ENCODE measurements around the gene PHACTR1. TPM values are rescaled to one million over a fixed set of nuclear protein-coding genes. Genes with fewer than 3 reads are reported as not detected.

PHACTR1 gene
- total RNA-seq, 2 donors from 2014 or later, result 0.14 to 1.6 TPM

GRCh38 chr6:13272131-13273046, 555.8 kb downstream of the PHACTR1 start:
- Mint-ChIP-seq H3K4me3 (no peak overlapping the region), H3K27ac (no peak overlapping the region), H3K9me3 (no peaks in the 10 kb centered on the region), H3K4me1 (ENCODE audit: low read depth in 2 of 2) (peaks cover 14 to 18% of the 10 kb centered on the region in 2 donors), H3K36me3 (no peaks in the 10 kb centered on the region), H3K27me3 (peaks cover 13% of the 10 kb centered on the region in 2 donors)
- no peak for ATAC-seq
- no peak for DNase-seq (ENCODE audit: low spot score)

GRCh38 chr6:13273202-13273930, 556.8 kb downstream of the PHACTR1 start:
- no peaks in the 10 kb centered on the region for H3K9me3 Mint-ChIP-seq
- peak overlapping the region; percentile 76 for H3K4me3 Mint-ChIP-seq
- H3K27me3 Mint-ChIP-seq, result peaks cover 13% of the 10 kb centered on the region in 2 donors
- DNase-seq (ENCODE audit: low spot score), result no peak
- H3K36me3 Mint-ChIP-seq, result no peaks in the 10 kb centered on the region
- peak overlapping the region; percentile 37 to 49 for H3K27ac Mint-ChIP-seq
- H3K4me1 Mint-ChIP-seq (ENCODE audit: low read depth in 2 of 2), result peaks cover 18 to 19% of the 10 kb centered on the region in 2 donors
- ATAC-seq, result no peak

GRCh38 chr6:13273931-13274706, 557.6 kb downstream of the PHACTR1 start:
- DNase-seq (ENCODE audit: low spot score), result peak; percentile 69
- Mint-ChIP-seq H3K27me3 (peaks cover 13% of the 10 kb centered on the region in 2 donors), H3K36me3 (no peaks in the 10 kb centered on the region), H3K4me3 (peak overlapping the region; percentile 76), H3K4me1 (ENCODE audit: low read depth in 2 of 2) (peaks cover 18 to 19% of the 10 kb centered on the region in 2 donors), H3K27ac (peak overlapping the region; percentile 37 to 49), H3K9me3 (no peaks in the 10 kb centered on the region)
- peak; percentile 81 to 86 for ATAC-seq

- ATAC-seq, result no peak
- no peaks in the 10 kb centered on the region for H3K36me3 Mint-ChIP-seq
- peak overlapping the region in 1 of 2 donors; percentile 37 for H3K27ac Mint-ChIP-seq
- H3K27me3 Mint-ChIP-seq, result peaks cover 8 to 11% of the 10 kb centered on the region in 2 donors
- H3K4me1 Mint-ChIP-seq (ENCODE audit: low read depth in 2 of 2), result peaks cover 18 to 19% of the 10 kb centered on the region in 2 donors
- H3K4me3 Mint-ChIP-seq, result peak overlapping the region; percentile 76
- no peaks in the 10 kb centered on the region for H3K9me3 Mint-ChIP-seq
- no peak for DNase-seq (ENCODE audit: low spot score)
Measured at GRCh38 chr6:13274707-13275434, 558.3 kb downstream of the PHACTR1 start.

- no peaks in the 10 kb centered on the region for H3K36me3 Mint-ChIP-seq
- H3K9me3 Mint-ChIP-seq, result no peaks in the 10 kb centered on the region
- ATAC-seq, result no peak
- H3K4me1 Mint-ChIP-seq (ENCODE audit: low read depth in 2 of 2), result peaks cover 18 to 19% of the 10 kb centered on the region in 2 donors
- DNase-seq (ENCODE audit: low spot score), result no peak
- peaks cover 6 to 9% of the 10 kb centered on the region in 2 donors for H3K27me3 Mint-ChIP-seq
- H3K27ac Mint-ChIP-seq, result no peak overlapping the region
- no peak overlapping the region for H3K4me3 Mint-ChIP-seq
Measured at GRCh38 chr6:13275435-13275989, 558.9 kb downstream of the PHACTR1 start.

GRCh38 chr6:13277231-13277630, 560.7 kb downstream of the PHACTR1 start:
- no peak overlapping the region for H3K27ac Mint-ChIP-seq
- H3K9me3 Mint-ChIP-seq, result no peaks in the 10 kb centered on the region
- H3K27me3 Mint-ChIP-seq, result peaks cover 2 to 7% of the 10 kb centered on the region in 2 donors
- DNase-seq (ENCODE audit: low spot score), result no peak
- ATAC-seq, result no peak
- no peak overlapping the region for H3K4me3 Mint-ChIP-seq
- no peaks in the 10 kb centered on the region for H3K36me3 Mint-ChIP-seq
- peaks cover 18% of the 10 kb centered on the region in 2 donors for H3K4me1 Mint-ChIP-seq (ENCODE audit: low read depth in 2 of 2)

GRCh38 chr6:13278164-13278563, 561.6 kb downstream of the PHACTR1 start:
- no peak overlapping the region for H3K27ac Mint-ChIP-seq
- no peaks in the 10 kb centered on the region for H3K36me3 Mint-ChIP-seq
- peaks cover 15 to 17% of the 10 kb centered on the region in 2 donors for H3K4me1 Mint-ChIP-seq (ENCODE audit: low read depth in 2 of 2)
- no peak for ATAC-seq
- H3K4me3 Mint-ChIP-seq, result no peak overlapping the region
- DNase-seq (ENCODE audit: low spot score), result no peak
- peaks cover 0 to 6% of the 10 kb centered on the region in 2 donors for H3K27me3 Mint-ChIP-seq
- no peaks in the 10 kb centered on the region for H3K9me3 Mint-ChIP-seq

- H3K4me3 Mint-ChIP-seq, result no peak overlapping the region
- DNase-seq (ENCODE audit: low spot score), result no peak
Measured at GRCh38 chr6:13278991-13279390, 562.4 kb downstream of the PHACTR1 start.

GRCh38 chr6:13280254-13280653, 563.7 kb downstream of the PHACTR1 start:
- ATAC-seq (no peak), DNase-seq (ENCODE audit: low spot score) (no peak)
- Mint-ChIP-seq H3K9me3 (no peaks in the 10 kb centered on the region), H3K4me1 (ENCODE audit: low read depth in 2 of 2) (peaks cover 0 to 10% of the 10 kb centered on the region in 2 donors), H3K36me3 (no peaks in the 10 kb centered on the region), H3K27ac (no peak overlapping the region), H3K4me3 (no peak overlapping the region), H3K27me3 (no peaks in the 10 kb centered on the region)

More at GRCh38 chr6:13278991-13279390, 562.4 kb downstream of the PHACTR1 start:
- H3K9me3 Mint-ChIP-seq, result no peaks in the 10 kb centered on the region
- peaks cover 6 to 9% of the 10 kb centered on the region in 2 donors for H3K4me1 Mint-ChIP-seq (ENCODE audit: low read depth in 2 of 2)
- no peak overlapping the region for H3K27ac Mint-ChIP-seq
- peaks cover 0 to 1% of the 10 kb centered on the region in 2 donors for H3K27me3 Mint-ChIP-seq
- H3K36me3 Mint-ChIP-seq, result no peaks in the 10 kb centered on the region
- ATAC-seq, result no peak

GRCh38 chr6:13281686-13282085, 565.1 kb downstream of the PHACTR1 start:
- ATAC-seq, result no peak
- Mint-ChIP-seq H3K4me1 (ENCODE audit: low read depth in 2 of 2) (peaks cover 0 to 10% of the 10 kb centered on the region in 2 donors), H3K27ac (no peak overlapping the region), H3K9me3 (no peaks in the 10 kb centered on the region), H3K4me3 (no peak overlapping the region), H3K27me3 (no peaks in the 10 kb centered on the region), H3K36me3 (no peaks in the 10 kb centered on the region)
- no peak for DNase-seq (ENCODE audit: low spot score)

GRCh38 chr6:13282393-13283069, 566.0 kb downstream of the PHACTR1 start:
- no peak overlapping the region for H3K27ac Mint-ChIP-seq
- no peak overlapping the region for H3K4me3 Mint-ChIP-seq
- ATAC-seq (no peak), DNase-seq (ENCODE audit: low spot score) (no peak)
- H3K36me3 Mint-ChIP-seq, result no peaks in the 10 kb centered on the region
- H3K4me1 Mint-ChIP-seq (ENCODE audit: low read depth in 2 of 2), result peaks cover 0 to 8% of the 10 kb centered on the region in 2 donors
- no peaks in the 10 kb centered on the region for H3K27me3 Mint-ChIP-seq
- H3K9me3 Mint-ChIP-seq, result no peaks in the 10 kb centered on the region

- DNase-seq (ENCODE audit: low spot score), result no peak
- peak in 1 of 2 donors; percentile 36 for ATAC-seq
- Mint-ChIP-seq H3K27me3 (no peaks in the 10 kb centered on the region), H3K4me1 (ENCODE audit: low read depth in 2 of 2) (peaks cover 0 to 4% of the 10 kb centered on the region in 2 donors), H3K27ac (no peak overlapping the region), H3K9me3 (no peaks in the 10 kb centered on the region), H3K4me3 (no peak overlapping the region), H3K36me3 (no peaks in the 10 kb centered on the region)
Measured at GRCh38 chr6:13283331-13283730, 566.8 kb downstream of the PHACTR1 start.

All from natural killer cell treated with Interleukin-12 subunit alpha and Interleukin-12 subunit beta and Interleukin-15 and Interleukin-18, amount 100 ng/mL, for 72 hours (primary cell).